COR-L47 (cell line): ENCODE measurements around the gene ZDHHC1.

Experiments
- DNase-seq: peaks from one replicate; lab custom pipeline; 2025; lab: John Stamatoyannopoulos, UW

Gene ZDHHC1

GRCh38 chr16:67409631-67410030 lies 6.6 kb downstream of the ZDHHC1 start:
- no peak for DNase-seq

GRCh38 chr16:67407788-67408452 lies 8.4 kb downstream of the ZDHHC1 start:
- no peak for DNase-seq

- DNase-seq: no peak
These were observed 9.0 kb downstream of the ZDHHC1 start for GRCh38 chr16:67407176-67407787.

- DNase-seq: no peak
These were observed 9.9 kb downstream of the ZDHHC1 start for GRCh38 chr16:67406111-67406971.

- no peak for DNase-seq
These were observed 10.9 kb downstream of the ZDHHC1 start for GRCh38 chr16:67405336-67405735.

GRCh38 chr16:67404740-67405226 lies 11.5 kb downstream of the ZDHHC1 start:
- DNase-seq: no peak

GRCh38 chr16:67403976-67404555 lies 12.2 kb downstream of the ZDHHC1 start:
- no peak for DNase-seq

- DNase-seq: no peak
These were observed 15.4 kb downstream of the ZDHHC1 start for GRCh38 chr16:67400901-67401300.

- DNase-seq: peak; percentile 97
These were observed 16.2 kb downstream of the ZDHHC1 start for GRCh38 chr16:67399749-67400704.

- DNase-seq: no peak
These were observed 17.0 kb downstream of the ZDHHC1 start for GRCh38 chr16:67399218-67399733.

- DNase-seq: no peak
These were observed 17.6 kb downstream of the ZDHHC1 start for GRCh38 chr16:67398546-67399217.

GRCh38 chr16:67397812-67398545 lies 18.3 kb downstream of the ZDHHC1 start:
- DNase-seq: no peak

GRCh38 chr16:67397036-67397801 lies 19.1 kb downstream of the ZDHHC1 start:
- DNase-seq: no peak

GRCh38 chr16:67396159-67397035 lies 19.9 kb downstream of the ZDHHC1 start:
- peak; percentile 99 for DNase-seq

GRCh38 chr16:67395458-67396158 lies 20.7 kb downstream of the ZDHHC1 start:
- peak; percentile 96 for DNase-seq

- no peak for DNase-seq
These were observed 21.2 kb downstream of the ZDHHC1 start for GRCh38 chr16:67395105-67395457.
